OCI-LY1 (cell line): Measurements from ENCODE around the gene KPTN.

Source experiments
- H2AFZ ChIP-seq: fragments of 200-600 bp; sonication (generic), shearing (Covaris generic); 2 replicates; pipeline ENCODE4 v1.6.0; 2014; ENCODE audit warnings: antibody characterized with exemption, mild to moderate bottlenecking, low read length
- H3F3A ChIP-seq: fragments of 200-600 bp; sonication (generic), shearing (Covaris generic); 2 replicates; pipeline ENCODE4 v1.6.0; 2014; ENCODE audit warnings: mild to moderate bottlenecking, antibody characterized with exemption, low read length, moderate library complexity; ENCODE audit not compliant: insufficient read depth
- H3K27ac ChIP-seq: fragments of 200-600 bp; sonication (generic); 2 replicates; pipeline ENCODE4 v1.5.1; 2014; ENCODE audit warnings: low read length, mixed run types, mild to moderate bottlenecking, low read depth; ENCODE audit not compliant: poor library complexity, severe bottlenecking
- H3K27me3 ChIP-seq: fragments of 200-600 bp; sonication (generic); 2 replicates; pipeline ENCODE4 v1.6.0; 2014; ENCODE audit warnings: antibody characterized with exemption, mild to moderate bottlenecking, low read length, moderate library complexity; ENCODE audit not compliant: insufficient read depth
- H3K36me3 ChIP-seq: fragments of 200-600 bp; sonication (generic); 2 replicates; pipeline ENCODE4 v1.6.1; 2014; ENCODE audit warnings: mild to moderate bottlenecking, antibody characterized with exemption, low read length, moderate library complexity, mixed read lengths; ENCODE audit not compliant: insufficient read depth
- H3K4me1 ChIP-seq: fragments of 200-600 bp; sonication (generic); 2 replicates; pipeline ENCODE4 v1.5.1; 2014; ENCODE audit warnings: mild to moderate bottlenecking, low read length, moderate library complexity; ENCODE audit not compliant: insufficient read depth, severe bottlenecking
- H3K4me2 ChIP-seq: fragments of 200-600 bp; sonication (generic), shearing (Covaris generic); 2 replicates; pipeline ENCODE4 v1.6.1; 2014; ENCODE audit warnings: low read length
- H3K4me3 ChIP-seq: fragments of 200-600 bp; sonication (generic); 2 replicates; pipeline ENCODE4 v1.5.1; 2014; ENCODE audit warnings: low read length, low read depth, mild to moderate bottlenecking, mixed read lengths; ENCODE audit not compliant: poor library complexity, severe bottlenecking
- H3K79me2 ChIP-seq: fragments of 200-600 bp; shearing (Covaris generic); 2 replicates; pipeline ENCODE4 v1.6.1; 2016; ENCODE audit warnings: mixed run types, low read length, mixed read lengths; ENCODE audit not compliant: insufficient read depth
- H3K9ac ChIP-seq: fragments of 200-600 bp; sonication (generic), shearing (Covaris generic); 2 replicates; pipeline ENCODE4 v1.6.1; 2014; ENCODE audit warnings: mild to moderate bottlenecking, low read length, mixed read lengths
- H3K9me2 ChIP-seq: fragments of 200-600 bp; sonication (generic), shearing (Covaris generic); 2 replicates; pipeline ENCODE4 v1.6.1; 2014; ENCODE audit warnings: low read depth, mild to moderate bottlenecking, low read length, mixed read lengths
- H3K9me3 ChIP-seq: fragments of 200-600 bp; shearing (Covaris generic); 2 replicates; pipeline ENCODE4 v1.6.1; 2014; ENCODE audit warnings: low read length, mixed read lengths
- H4K20me1 ChIP-seq: fragments of 200-600 bp; sonication (generic), shearing (Covaris generic); 2 replicates; pipeline ENCODE4 v1.6.0; 2016; ENCODE audit warnings: mild to moderate bottlenecking, low read length; ENCODE audit not compliant: insufficient read depth
- EZH2 ChIP-seq: fragments of 200-600 bp; sonication (generic), shearing (Covaris generic); IDR thresholded peaks from 2 replicates; pipeline ENCODE4 v1.8.0; 2017; ENCODE audit warnings: borderline replicate concordance, mixed run types, mild to moderate bottlenecking, antibody characterized with exemption, low read length, moderate library complexity, mixed read lengths
- TF ChIP-seq, protein P1 (sequence below): fragments of 200-600 bp; sonication (generic), shearing (Covaris generic); IDR thresholded peaks from 2 replicates; pipeline ENCODE4 v1.5.1; 2017; ENCODE audit warnings: mild to moderate bottlenecking, antibody characterized with exemption, low read length, moderate library complexity, mixed read lengths

The KPTN gene

DNA sequence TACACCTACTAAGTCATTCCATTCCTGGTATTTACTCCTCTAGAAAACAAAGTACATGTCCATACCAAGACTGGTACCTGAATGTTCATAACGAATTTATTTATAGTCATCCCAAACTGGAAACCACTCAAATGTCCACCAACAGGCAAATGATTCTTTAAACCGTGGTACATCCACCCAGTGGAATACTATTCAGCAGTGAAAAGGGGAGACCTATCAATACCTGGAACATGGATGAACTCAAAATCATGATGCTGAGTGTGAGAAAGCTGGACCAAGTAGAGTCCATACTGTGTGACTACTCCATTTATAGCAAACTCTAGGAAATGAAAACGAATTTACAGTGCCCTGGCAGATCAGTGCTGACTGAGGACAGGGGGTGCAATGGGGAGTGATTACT, 42.8 kb upstream of the KPTN start:
- Histone ChIP-seq H3K4me1 (no peaks in the 10 kb centered on the region), H2AFZ (no peak overlapping the region), H3K79me2 (no peaks in the 10 kb centered on the region), H3K27ac (no peak overlapping the region), H3K27me3 (peaks cover 5% of the 10 kb centered on the region; the same call in 1 of the 2 replicates), H3K36me3 (no peaks in the 10 kb centered on the region), H3K4me3 (no peak overlapping the region), H3K9ac (no peak overlapping the region), H3K4me2 (no peak overlapping the region), H3K9me3 (no peaks in the 10 kb centered on the region), H4K20me1 (no peaks in the 10 kb centered on the region), H3F3A (no peaks in the 10 kb centered on the region), H3K9me2 (no peaks in the 10 kb centered on the region)
- TF ChIP-seq, protein P1, sequence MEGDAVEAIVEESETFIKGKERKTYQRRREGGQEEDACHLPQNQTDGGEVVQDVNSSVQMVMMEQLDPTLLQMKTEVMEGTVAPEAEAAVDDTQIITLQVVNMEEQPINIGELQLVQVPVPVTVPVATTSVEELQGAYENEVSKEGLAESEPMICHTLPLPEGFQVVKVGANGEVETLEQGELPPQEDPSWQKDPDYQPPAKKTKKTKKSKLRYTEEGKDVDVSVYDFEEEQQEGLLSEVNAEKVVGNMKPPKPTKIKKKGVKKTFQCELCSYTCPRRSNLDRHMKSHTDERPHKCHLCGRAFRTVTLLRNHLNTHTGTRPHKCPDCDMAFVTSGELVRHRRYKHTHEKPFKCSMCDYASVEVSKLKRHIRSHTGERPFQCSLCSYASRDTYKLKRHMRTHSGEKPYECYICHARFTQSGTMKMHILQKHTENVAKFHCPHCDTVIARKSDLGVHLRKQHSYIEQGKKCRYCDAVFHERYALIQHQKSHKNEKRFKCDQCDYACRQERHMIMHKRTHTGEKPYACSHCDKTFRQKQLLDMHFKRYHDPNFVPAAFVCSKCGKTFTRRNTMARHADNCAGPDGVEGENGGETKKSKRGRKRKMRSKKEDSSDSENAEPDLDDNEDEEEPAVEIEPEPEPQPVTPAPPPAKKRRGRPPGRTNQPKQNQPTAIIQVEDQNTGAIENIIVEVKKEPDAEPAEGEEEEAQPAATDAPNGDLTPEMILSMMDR: no peak
- TF ChIP-seq EZH2: no peak

DNA sequence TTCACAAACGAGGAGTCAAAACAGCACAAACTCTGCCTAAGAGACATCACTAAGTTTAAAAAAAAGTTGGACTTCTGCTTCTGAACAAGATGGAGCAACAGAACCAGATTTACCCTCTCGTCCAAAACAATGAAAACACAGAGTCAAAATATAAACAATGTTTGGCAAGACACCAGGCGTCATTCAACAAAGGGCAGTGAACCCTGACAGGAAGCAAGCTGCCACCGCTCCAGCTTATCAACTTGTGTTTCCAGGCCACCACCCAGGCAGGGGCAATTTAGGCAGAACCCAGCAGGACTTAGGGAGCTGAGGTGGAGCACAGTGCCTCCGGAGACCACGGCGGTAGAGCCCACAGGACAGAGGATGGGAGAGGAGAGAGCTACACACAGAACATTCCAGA, 39.5 kb upstream of the KPTN start:
- TF ChIP-seq, protein P1: no peak
- TF ChIP-seq EZH2: no peak
- H3F3A ChIP-seq: no peaks in the 10 kb centered on the region
- H4K20me1 ChIP-seq: no peaks in the 10 kb centered on the region
- H3K9me3 ChIP-seq: no peaks in the 10 kb centered on the region
- H3K36me3 ChIP-seq: no peaks in the 10 kb centered on the region
- no peak overlapping the region for H2AFZ ChIP-seq
- H3K27me3 ChIP-seq: no peaks in the 10 kb centered on the region; the same call in 1 of the 2 replicates
- H3K79me2 ChIP-seq: no peaks in the 10 kb centered on the region
- no peak overlapping the region for H3K27ac ChIP-seq
- no peak overlapping the region for H3K4me3 ChIP-seq
- H3K9ac ChIP-seq: no peak overlapping the region
- no peaks in the 10 kb centered on the region for H3K9me2 ChIP-seq
- no peak overlapping the region for H3K4me2 ChIP-seq
- peaks cover 3% of the 10 kb centered on the region for H3K4me1 ChIP-seq

DNA sequence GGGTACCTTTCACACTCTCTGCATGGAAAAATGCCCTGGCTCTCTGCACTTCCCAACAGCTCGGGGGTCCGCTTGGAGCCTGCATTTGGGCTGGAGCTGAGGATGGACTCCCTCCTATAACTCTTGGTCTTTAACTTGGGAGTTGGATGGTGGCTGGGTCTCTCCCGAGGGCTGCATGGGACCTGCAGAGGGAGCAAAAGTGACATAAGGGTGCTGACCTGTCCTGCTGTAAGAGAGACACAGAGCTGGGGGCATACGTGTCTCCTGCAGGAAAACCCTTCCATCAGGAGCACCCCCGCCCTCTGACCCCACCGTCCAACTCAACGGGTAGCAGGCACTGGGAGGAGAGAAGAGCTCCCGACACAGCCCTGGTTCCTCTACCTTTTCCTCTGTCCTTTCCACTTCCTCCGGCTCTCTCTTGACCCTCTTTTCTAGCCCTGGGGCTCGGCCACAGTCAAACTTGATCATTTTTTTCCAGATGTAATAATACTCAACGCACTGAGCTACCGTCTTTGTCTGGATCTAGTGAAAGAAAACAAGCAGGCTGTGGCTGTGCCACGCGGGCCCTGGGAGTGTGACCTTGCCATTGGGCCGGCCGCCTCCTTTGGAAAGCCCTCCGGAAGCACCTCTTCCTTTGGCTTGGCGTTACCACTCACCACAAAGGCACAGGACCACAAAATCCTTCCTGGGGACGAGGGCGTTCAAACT, 37.6 kb upstream of the KPTN start:
- no peaks in the 10 kb centered on the region for H4K20me1 ChIP-seq
- H3K9me2 ChIP-seq: no peaks in the 10 kb centered on the region
- H3K9ac ChIP-seq: no peak overlapping the region
- H3K79me2 ChIP-seq: no peaks in the 10 kb centered on the region
- no peaks in the 10 kb centered on the region for H3K36me3 ChIP-seq
- TF ChIP-seq, protein P1: no peak
- TF ChIP-seq EZH2: no peak
- no peak overlapping the region for H2AFZ ChIP-seq
- no peaks in the 10 kb centered on the region for H3K9me3 ChIP-seq
- no peaks in the 10 kb centered on the region for H3F3A ChIP-seq
- peaks cover 10% of the 10 kb centered on the region for H3K4me1 ChIP-seq
- H3K4me2 ChIP-seq: no peak overlapping the region
- no peak overlapping the region for H3K27ac ChIP-seq
- no peaks in the 10 kb centered on the region; the same call in 1 of the 2 replicates for H3K27me3 ChIP-seq
- no peak overlapping the region for H3K4me3 ChIP-seq
